Endothelial cell of umbilical vein (primary cell): ENCODE data around the gene XPO5. TPM values are rescaled to one million over a fixed set of nuclear protein-coding genes. Genes with fewer than 3 reads are reported as not detected.

ENCODE experiments used
- BruUV-seq: library from RNA; stranded (reverse); fragments of 400-500 nt; replicated peaks from 2 replicates; lab custom pipeline; 2021; lab: Mats Ljungman, UMichigan
- CTCF ChIA-PET: fragments of 300-600, 350-600 bp; sonication (Branson Sonifier 250); formaldehyde crosslinking; loops from one replicate; lab custom pipeline; 2021; ENCODE audit warnings: antibody characterized with exemption, inconsistent platforms; lab: Charles Lee
- POLR2A ChIA-PET: fragments of 300-600, 350-600 bp; sonication (Branson Sonifier 250); formaldehyde crosslinking; loops from one replicate; lab custom pipeline; 2021; ENCODE audit warnings: antibody characterized with exemption, inconsistent platforms; lab: Charles Lee
- DNase-seq: peaks from one replicate; pipeline ENCODE4 v3.0.0-alpha.2; 2011; ENCODE audit warnings: low read depth, low spot score
- FAIRE-seq: peaks from 2 replicates; lab custom pipeline; 2011; peaks lifted over from hg19 to GRCh38; lab: Jason Lieb, UNC
- H2AFZ ChIP-seq: 2 replicates; pipeline ENCODE4 v1.6.0; 2012; ENCODE audit warnings: low read depth, low read length, control low read depth, inconsistent platforms
- H3K27ac ChIP-seq: 2 replicates; pipeline ENCODE4 v1.5.1; 2011; ENCODE audit warnings: low read depth, mild to moderate bottlenecking, control low read depth, low read length, moderate library complexity; ENCODE audit not compliant: insufficient read depth
- H3K27me3 ChIP-seq, 2 experiments: 2 replicates each; pipeline versions ENCODE4 v1.6.0 to v1.6.1; 2011; ENCODE audit warnings: low read length in 2 of 2, mixed read lengths in 1 of 2; ENCODE audit not compliant: control insufficient read depth in 2 of 2, insufficient read depth in 2 of 2
- H3K36me3 ChIP-seq, 2 experiments: 2 replicates in 1 of 2; 3 replicates in 1 of 2; pipeline ENCODE4 v1.5.1; 2011; ENCODE audit warnings: low read length in 2 of 2, mild to moderate bottlenecking in 1 of 2, moderate library complexity in 1 of 2; ENCODE audit not compliant: control insufficient read depth in 2 of 2, insufficient read depth in 2 of 2; ENCODE audit errors: extremely low read depth in 1 of 2
- H3K4me1 ChIP-seq: 3 replicates; pipeline ENCODE4 v1.5.1; 2011; ENCODE audit warnings: mild to moderate bottlenecking, low read length; ENCODE audit not compliant: control insufficient read depth, insufficient read depth; ENCODE audit errors: extremely low read depth
- H3K4me2 ChIP-seq: 2 replicates; pipeline ENCODE4 v1.6.1; 2011; ENCODE audit warnings: low read length, control low read depth, mixed read lengths; ENCODE audit not compliant: insufficient read depth
- H3K4me3 ChIP-seq, 3 experiments: fragments of 200-600 bp in 1 of 3; sonication (generic), shearing (Covaris generic) in 1 of 3; replicated peaks in 1 of 3; 2 replicates each; pipeline ENCODE4 v1.5.1; 2011 to 2016; ENCODE audit warnings: control low read depth in 3 of 3, low read length in 3 of 3, mild to moderate bottlenecking in 2 of 3, inconsistent platforms in 1 of 3, low read depth in 1 of 3, moderate library complexity in 1 of 3; ENCODE audit not compliant: insufficient read depth in 1 of 3
- H3K79me2 ChIP-seq: 2 replicates; pipeline ENCODE4 v1.6.0; 2012; ENCODE audit warnings: low read length, inconsistent platforms; ENCODE audit not compliant: control insufficient read depth, insufficient read depth
- H3K9ac ChIP-seq: replicated peaks from 2 replicates; pipeline ENCODE3; 2011; ENCODE audit warnings: low read length, control low read depth; ENCODE audit not compliant: insufficient read depth; ENCODE audit errors: extremely low read depth
- H3K9me1 ChIP-seq: replicated peaks from 3 replicates; pipeline ENCODE4 v1.6.0; 2011; ENCODE audit warnings: mild to moderate bottlenecking, low read length; ENCODE audit not compliant: control insufficient read depth, insufficient read depth; ENCODE audit errors: extremely low read depth
- H3K9me3 ChIP-seq: replicated peaks from 2 replicates; pipeline ENCODE4 v1.5.1; 2012; ENCODE audit warnings: low read length, inconsistent platforms; ENCODE audit not compliant: control insufficient read depth, insufficient read depth
- H4K20me1 ChIP-seq: replicated peaks from 2 replicates; pipeline ENCODE3; 2011; ENCODE audit warnings: mild to moderate bottlenecking, low read length; ENCODE audit not compliant: control insufficient read depth, insufficient read depth; ENCODE audit errors: extremely low read depth
- EZH2 ChIP-seq: IDR thresholded peaks from 2 replicates; pipeline ENCODE4 v1.6.1; 2012; ENCODE audit warnings: borderline replicate concordance, low read depth, mild to moderate bottlenecking, moderate library complexity, low read length, inconsistent platforms; ENCODE audit not compliant: severe bottlenecking
- FOS ChIP-seq: IDR thresholded peaks from 2 replicates; pipeline ENCODE4 v1.6.1; 2011; ENCODE audit warnings: mild to moderate bottlenecking, low read length, moderate library complexity, borderline replicate concordance; ENCODE audit not compliant: insufficient read depth
- GATA2 ChIP-seq: IDR thresholded peaks from 2 replicates; pipeline ENCODE4 v1.7.0; 2011; ENCODE audit warnings: low read depth, mild to moderate bottlenecking, moderate library complexity, mixed read lengths, low read length; ENCODE audit not compliant: insufficient read length, insufficient read depth
- JUN ChIP-seq: IDR thresholded peaks from 2 replicates; pipeline ENCODE4 v1.6.1; 2011; ENCODE audit warnings: borderline replicate concordance, low read depth; ENCODE audit not compliant: insufficient read length, insufficient read depth
- MYC ChIP-seq: IDR thresholded peaks from one replicate; pipeline ENCODE4 v1.6.1; 2011; ENCODE audit warnings: mild to moderate bottlenecking, low read depth, low read length
- POLR2A ChIP-seq: IDR thresholded peaks from 2 replicates; pipeline ENCODE4 v1.6.1; 2012; ENCODE audit warnings: low read depth, mild to moderate bottlenecking, control low read depth, low read length
- POLR2AphosphoS5 ChIP-seq: IDR thresholded peaks from 2 replicates; pipeline ENCODE4 v1.6.1; 2012; ENCODE audit warnings: low read depth, mild to moderate bottlenecking, control low read depth, low read length, moderate library complexity; ENCODE audit not compliant: insufficient read depth
- dilution Hi-C: fragments of 300-500 bp; cut with MboI; formaldehyde crosslinking; loops from one replicate; pipeline ENCODE4 v1.15.0; 2019; ENCODE audit warnings: low sequenced_read_pairs; ENCODE audit not compliant: extremely low pct_ligation_motif_present
- intact Hi-C: fragments of 100-400 bp; cut with micrococcal nuclease; formaldehyde crosslinking; loops from one replicate; pipeline ENCODE4 v1.10.0; 2022
- polyA plus RNA-seq, 4 experiments: library from polyadenylated mRNA; depleted of rRNA in 3 of 4; stranded (reverse) in 3 of 4; unstranded in 1 of 4; fragments of >200 nt; gene quantifications; 2 replicates each; pipeline versions ENCODE4 v1.2.1 to v1.2.3, GENCODE V29; 2011 to 2012; ENCODE audit warnings: missing spikeins in 1 of 4
- total RNA-seq: library from RNA; stranded (reverse); gene quantifications from 2 replicates; pipeline ENCODE4 v1.2.3, GENCODE V29; 2021
- TF ChIP-seq, protein P1 (sequence below), 2 donors: IDR thresholded peaks; 1 replicate in 1 of 2; 2 replicates in 1 of 2; pipeline ENCODE4 v1.5.1; 2011; ENCODE audit warnings: low read length in 2 of 2, mild to moderate bottlenecking in 2 of 2, moderate library complexity in 2 of 2, control low read depth in 1 of 2, inconsistent platforms in 1 of 2, low read depth in 1 of 2; ENCODE audit not compliant: insufficient read depth in 1 of 2; ENCODE audit errors: extremely low read depth in 1 of 2
- TF ChIP-seq, protein P2 (sequence below): IDR thresholded peaks from 2 replicates; pipeline ENCODE4 v1.6.1; 2011; ENCODE audit not compliant: insufficient read depth, insufficient read length

The XPO5 gene
- total and polyA plus RNA-seq, 2 donors (not counting 3 experiments of a cell fraction or from before 2014, with no cell fraction given): 28.4 to 50.0 TPM

DNA sequence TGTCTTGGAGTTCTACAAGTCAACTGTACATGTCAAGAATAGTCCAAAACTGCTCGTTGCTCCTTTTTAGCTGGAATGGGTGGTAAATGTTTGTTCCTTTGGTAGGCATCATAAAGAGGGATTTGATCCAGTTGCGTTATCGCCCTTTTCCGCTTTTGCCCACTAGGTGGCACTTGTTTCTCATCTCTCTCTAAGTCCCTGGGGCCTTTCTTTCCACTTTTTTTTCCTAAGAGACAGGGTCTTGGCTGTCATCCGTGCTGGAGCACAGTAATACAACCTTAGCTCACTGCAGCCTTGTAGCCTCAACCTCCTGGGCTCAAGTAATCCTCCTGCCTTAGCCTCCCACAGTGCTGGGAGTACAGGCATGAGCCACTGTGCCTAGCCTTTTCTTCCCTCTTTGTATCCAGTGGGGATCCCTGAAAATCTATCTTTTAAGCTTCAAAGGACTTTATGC, 32.5 kb upstream of the XPO5 start:
- intact Hi-C loops: loop anchor here (1.0 to 5.0 kb wide), 4 partner anchors 21 to 471 kb away; partner anchors contain the start of genes GTPBP2 and VEGFA
- Histone ChIP-seq H3K9ac (no peak overlapping the region), H3K4me2 (no peak overlapping the region), H3K9me3 (no peaks in the 10 kb centered on the region), H4K20me1 (no peaks in the 10 kb centered on the region), H3K27ac (no peak overlapping the region), H3K4me1 (peaks cover 2% of the 10 kb centered on the region), H3K79me2 (no peaks in the 10 kb centered on the region), H2AFZ (no peak overlapping the region), H3K36me3 (peaks cover 5 to 18% of the 10 kb centered on the region in 2 experiments), H3K9me1 (no peaks in the 10 kb centered on the region), H3K27me3 (no peaks in the 10 kb centered on the region), H3K4me3 (no peak overlapping the region)
- TF ChIP-seq, protein P1, sequence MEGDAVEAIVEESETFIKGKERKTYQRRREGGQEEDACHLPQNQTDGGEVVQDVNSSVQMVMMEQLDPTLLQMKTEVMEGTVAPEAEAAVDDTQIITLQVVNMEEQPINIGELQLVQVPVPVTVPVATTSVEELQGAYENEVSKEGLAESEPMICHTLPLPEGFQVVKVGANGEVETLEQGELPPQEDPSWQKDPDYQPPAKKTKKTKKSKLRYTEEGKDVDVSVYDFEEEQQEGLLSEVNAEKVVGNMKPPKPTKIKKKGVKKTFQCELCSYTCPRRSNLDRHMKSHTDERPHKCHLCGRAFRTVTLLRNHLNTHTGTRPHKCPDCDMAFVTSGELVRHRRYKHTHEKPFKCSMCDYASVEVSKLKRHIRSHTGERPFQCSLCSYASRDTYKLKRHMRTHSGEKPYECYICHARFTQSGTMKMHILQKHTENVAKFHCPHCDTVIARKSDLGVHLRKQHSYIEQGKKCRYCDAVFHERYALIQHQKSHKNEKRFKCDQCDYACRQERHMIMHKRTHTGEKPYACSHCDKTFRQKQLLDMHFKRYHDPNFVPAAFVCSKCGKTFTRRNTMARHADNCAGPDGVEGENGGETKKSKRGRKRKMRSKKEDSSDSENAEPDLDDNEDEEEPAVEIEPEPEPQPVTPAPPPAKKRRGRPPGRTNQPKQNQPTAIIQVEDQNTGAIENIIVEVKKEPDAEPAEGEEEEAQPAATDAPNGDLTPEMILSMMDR (IDR thresholded peaks at IDR 0.05; ENCODE audit: extremely low read depth in 1 of 2, insufficient read depth in 1 of 2, low read depth in 1 of 2, low read length in 2 of 2): peak; percentile 84 to 89
- TF ChIP-seq MYC (no peak), POLR2A (no peak), JUN (no peak), GATA2 (no peak)
- dilution Hi-C loops: no loop called here
- peak; percentile 82 for DNase-seq
- peak; percentile 77 for FAIRE-seq
- CTCF ChIA-PET: interaction anchor here (0.7 to 3.8 kb wide), 13 partner anchors 8 to 470 kb away, joined by 3 to 31 read pairs (median 5); partner anchors contain the start of genes GTPBP2 and MAD2L1BP
- POLR2A ChIA-PET: no interaction called here
- BruUV-seq: no TSS peak

DNA sequence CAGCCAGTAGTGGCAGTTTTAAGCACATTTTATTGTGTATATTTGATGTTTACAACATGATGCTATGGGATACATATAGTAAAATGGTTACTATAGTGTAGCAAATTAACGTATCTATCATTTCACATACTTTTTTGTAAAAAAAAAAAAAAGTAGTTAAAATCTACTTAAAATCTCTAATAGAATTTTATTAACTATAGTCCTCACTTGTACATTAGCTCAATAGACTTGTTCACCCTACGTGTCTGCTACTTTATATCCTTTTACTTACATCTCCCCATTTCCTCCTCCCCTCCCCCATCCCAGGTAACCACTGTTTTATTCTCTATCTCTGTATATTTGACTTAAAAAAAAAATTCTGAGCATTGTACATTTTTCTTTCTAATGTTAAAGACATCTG, 30.2 kb upstream of the XPO5 start:
- Histone ChIP-seq H3K27ac (no peak overlapping the region), H3K9me1 (no peaks in the 10 kb centered on the region), H3K27me3 (no peaks in the 10 kb centered on the region), H3K4me1 (peaks cover 2% of the 10 kb centered on the region), H2AFZ (no peak overlapping the region), H3K9ac (no peak overlapping the region), H4K20me1 (no peaks in the 10 kb centered on the region), H3K4me2 (no peak overlapping the region), H3K79me2 (no peaks in the 10 kb centered on the region), H3K4me3 (no peak overlapping the region), H3K36me3 (peaks cover 6 to 15% of the 10 kb centered on the region in 2 experiments), H3K9me3 (no peaks in the 10 kb centered on the region)
- no TSS peak for BruUV-seq
- CTCF ChIA-PET: interaction anchor here (1.3 to 3.8 kb wide), 2 partner anchors 60 to 473 kb away, joined by 3 to 31 read pairs; no protein-coding TSS in a partner anchor
- no peak for DNase-seq
- TF ChIP-seq MYC (no peak), POLR2A (no peak), FOS (no peak), POLR2AphosphoS5 (no peak), EZH2 (no peak), GATA2 (no peak), JUN (no peak)
- TF ChIP-seq, protein P1 (IDR thresholded peaks at IDR 0.05; ENCODE audit: extremely low read depth in 1 of 2, insufficient read depth in 1 of 2, low read depth in 1 of 2, low read length in 2 of 2): no peak
- TF ChIP-seq, protein P2, sequence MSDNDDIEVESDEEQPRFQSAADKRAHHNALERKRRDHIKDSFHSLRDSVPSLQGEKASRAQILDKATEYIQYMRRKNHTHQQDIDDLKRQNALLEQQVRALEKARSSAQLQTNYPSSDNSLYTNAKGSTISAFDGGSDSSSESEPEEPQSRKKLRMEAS: no peak
- POLR2A ChIA-PET: no interaction called here
- no peak for FAIRE-seq
- intact Hi-C loops: loop anchor here (5.0 kb wide), 1 partner anchor 166 kb away; the partner anchor contains the start of gene VEGFA
- dilution Hi-C loops: no loop called here
